ENCODE results near the gene VPS35.
A peak's percentile ranks its signal among the peaks of the same experiment; 100 is the strongest.
"Not testable (repeated sequence)": the region's sequence is repeated elsewhere in the genome, so short reads cannot be mapped to it uniquely, and the experiment has no call there.

VPS35 gene

DNA sequence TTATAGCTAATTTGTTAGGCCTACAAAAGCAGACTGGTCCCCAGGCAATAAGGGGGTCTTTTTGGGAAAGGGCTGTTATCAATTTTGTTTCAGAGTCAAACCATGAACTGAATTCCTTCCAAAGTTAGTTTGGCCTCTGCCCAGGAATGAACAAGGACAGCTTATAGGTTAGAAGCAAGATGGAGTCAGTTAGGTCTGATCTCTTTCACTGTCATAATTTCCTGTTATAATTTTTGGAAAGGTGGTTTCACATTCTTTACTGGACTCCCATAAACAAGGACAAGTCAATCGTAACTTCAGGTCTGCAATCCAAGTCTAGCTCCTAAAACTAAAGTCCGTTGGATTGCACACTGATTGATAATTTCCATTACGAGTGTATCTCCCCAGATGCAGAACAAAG lies 37.7 kb downstream of the VPS35 start:
- DNase-seq = no peak

DNA sequence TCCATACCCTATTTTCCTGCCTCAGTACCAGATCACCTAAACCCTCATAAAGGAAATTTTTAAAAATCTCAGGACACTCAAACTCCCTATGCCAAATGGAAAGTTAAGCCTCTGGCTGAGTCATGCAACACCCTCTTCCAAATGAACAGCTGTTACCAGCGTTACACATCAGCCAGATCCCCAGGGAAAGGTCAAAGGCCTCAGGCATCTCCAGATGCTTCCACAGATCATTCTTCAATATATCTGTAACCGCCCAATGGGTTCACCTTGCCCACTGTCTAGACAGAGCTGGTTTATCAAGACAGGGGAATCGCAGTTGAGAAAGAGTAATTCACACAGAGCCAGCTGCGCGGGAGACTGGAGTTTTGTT lies 38.7 kb downstream of the VPS35 start:
- no peak for DNase-seq

DNA sequence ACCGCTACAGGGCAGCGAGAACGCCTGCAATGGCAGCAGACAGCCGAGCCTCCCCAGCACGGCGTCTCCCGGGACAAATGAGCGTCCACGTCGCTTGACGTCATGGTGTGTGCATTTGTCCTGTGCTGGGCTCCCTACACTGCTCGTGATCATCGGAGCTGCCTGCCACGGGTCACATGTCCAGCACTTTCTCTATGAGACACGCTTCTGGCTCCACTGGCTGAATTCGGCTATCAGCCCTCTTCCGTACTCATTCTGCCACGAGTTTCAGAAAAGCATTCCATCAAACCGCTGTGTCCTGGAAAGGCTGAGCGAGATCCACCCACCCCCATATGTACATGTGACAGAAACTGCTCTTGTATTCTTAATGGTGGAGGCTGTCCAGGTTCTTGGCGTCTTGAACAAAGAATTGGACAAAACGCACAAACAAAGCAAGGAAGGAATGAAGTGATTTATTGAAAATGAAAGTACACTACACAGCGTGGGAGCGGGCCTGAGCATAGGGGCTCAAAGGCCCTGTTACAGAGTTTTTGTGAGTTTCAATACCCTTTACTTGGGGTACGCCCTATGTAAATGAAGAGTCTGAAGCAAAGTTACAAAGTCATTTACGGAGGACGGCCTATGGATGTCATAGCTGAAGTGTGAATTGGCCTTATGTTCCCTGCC lies 39.3 kb downstream of the VPS35 start:
- DNase-seq = no peak

DNA sequence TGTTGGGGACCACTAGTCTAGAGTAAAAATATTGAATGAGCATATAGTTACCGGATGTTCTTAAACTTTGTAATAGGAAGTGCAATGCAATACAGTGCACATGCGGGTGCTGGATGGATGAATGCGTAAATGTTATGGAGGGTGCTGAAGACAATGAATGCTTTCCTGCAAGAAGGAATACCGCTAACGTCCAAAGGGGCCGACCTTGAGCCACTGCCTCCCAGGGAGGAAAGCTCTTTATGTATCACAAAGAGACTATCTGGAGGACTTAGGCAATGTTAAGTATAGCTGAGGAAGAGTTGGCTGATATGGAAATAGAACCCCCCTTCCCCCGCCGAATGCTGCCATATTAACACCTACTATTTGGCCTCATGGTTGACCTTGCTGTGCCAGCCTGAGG lies 40.3 kb downstream of the VPS35 start:
- no peak for DNase-seq

DNA sequence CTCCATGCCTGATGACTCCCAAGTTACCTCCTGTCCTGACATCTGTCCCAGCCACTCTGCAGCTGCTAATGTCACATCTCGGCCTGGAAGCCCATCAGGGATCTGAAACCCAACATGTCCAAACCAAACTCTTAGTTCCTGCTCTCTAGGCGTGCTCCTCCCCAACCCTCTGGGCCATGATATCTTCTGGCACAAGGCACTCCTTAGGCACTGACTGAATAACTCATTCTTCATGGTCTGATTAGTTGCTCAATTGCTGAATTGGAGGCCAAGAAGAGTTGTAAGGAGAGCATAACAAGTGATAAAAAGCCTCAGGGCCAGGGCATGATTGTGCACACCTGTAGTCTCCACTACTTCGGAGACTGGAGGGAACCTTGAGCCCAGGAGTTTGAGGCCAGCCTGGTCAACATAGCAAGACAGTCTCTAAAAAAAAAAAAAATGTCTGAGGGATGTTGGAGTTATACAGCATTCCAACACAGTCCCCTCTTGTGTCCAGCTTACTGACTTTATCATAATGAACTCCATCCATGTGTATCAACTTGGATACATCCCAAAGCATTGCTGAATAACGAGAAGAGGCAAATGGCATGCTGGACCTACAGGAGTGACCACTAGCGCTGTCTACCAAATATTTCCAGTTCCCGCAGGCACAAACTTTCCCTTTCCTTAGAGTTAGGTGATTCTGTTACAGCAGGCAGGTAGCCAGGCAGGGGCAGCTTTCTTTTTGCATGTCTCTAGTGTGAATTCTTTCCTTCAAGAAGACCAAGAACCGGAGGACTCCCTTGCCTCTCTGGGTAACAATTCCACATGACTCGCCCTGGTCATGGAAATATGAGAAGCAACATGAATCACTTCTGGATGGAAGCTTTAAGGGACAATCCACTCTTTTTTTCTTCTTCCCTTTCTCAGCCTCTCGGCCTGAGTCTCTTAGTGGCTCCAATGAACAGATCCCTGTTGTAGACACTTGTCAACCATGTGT lies 49.7 kb downstream of the VPS35 start:
- DNase-seq = no peak

DNA sequence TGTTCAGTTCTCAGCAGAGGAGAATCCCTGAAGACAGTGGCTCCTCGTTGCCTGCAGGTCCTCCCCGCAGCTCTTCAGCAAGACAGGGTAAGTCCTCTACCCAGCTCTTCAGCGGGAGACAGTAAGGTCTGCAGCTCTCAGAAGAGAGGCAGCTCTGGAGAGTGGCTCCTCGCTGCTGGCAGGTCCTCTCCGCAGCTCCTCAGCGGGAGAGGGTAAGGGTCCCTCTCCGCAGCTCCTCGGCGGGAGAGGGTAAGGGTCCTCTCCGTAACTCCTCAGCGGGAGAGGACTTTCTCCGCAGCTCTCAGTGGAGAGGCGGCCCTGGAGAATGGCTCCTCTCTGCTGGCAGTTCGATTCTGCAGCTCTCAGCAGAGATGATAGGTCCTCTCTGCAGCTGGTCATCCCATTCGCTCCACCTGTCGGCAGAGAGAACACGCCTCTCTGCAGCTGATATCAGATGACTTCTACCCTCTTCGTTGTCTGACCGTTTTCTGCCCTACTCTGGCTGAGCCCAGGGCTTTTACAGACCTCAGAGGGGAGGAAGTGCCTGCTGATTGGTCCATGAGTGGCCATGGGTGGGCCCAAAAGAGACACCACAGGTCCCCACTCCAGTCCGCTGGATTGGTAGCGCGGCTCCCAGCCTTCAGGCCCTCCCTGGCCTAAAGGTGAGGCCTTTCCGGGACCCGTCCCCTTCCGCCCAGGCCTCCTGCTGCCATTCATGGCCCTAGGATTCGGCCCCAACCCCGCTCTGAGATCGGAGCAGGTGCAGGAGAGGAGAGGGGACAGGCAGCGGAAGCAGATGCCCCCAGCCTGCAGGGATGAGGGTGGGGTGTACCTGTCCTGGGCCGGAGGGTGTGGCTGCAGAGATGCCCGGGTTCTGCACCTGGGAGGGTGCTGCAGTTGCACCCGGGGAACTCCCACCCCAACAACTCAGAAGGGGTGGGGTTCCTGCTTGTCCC lies 55.9 kb downstream of the VPS35 start:
- DNase-seq = no peak

DNA sequence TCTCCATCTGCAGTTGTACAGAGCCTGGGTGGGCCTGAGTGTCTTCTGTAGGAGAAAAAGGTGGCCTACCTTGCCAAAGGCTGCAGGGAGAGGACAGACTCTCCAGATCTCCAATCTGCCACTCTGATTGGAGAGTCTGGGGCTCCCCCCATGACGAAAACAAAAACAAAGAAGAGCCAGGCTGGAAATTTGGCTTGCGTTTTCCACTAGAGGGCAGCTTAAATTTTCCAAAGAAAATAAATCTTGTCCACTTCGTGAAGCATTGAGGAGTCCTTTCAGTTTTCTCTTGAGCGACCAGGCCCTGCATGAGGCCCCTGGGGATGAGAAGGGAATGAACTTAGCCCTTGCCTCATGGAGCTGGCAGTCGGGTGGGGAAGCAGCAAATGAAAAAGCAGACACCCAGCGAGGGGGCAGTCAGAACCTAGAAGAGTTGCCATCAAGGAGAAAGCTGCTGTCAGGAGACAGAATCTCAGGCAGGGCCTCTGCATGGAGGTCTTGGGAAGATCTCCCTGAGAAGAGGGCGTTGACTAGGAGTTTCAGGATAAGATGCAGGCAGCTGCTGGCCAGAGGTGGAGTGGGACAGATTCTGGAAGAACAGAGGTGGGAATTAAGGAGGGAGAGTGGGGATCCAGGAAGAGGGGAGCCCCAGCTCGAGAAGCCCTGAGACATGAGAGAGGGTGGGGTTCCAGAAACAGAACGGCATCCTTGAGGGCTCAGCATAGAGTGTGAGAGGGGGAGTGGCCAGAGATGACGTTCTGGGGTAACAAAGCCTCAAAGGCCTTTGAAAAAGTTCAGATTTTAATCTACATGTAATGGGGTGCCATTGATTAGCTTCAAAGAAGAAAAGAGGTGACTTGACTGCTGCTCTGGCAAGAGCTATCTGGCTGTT lies 59.4 kb downstream of the VPS35 start:
- DNase-seq = peak in 1 of 2 donors; percentile 36

DNA sequence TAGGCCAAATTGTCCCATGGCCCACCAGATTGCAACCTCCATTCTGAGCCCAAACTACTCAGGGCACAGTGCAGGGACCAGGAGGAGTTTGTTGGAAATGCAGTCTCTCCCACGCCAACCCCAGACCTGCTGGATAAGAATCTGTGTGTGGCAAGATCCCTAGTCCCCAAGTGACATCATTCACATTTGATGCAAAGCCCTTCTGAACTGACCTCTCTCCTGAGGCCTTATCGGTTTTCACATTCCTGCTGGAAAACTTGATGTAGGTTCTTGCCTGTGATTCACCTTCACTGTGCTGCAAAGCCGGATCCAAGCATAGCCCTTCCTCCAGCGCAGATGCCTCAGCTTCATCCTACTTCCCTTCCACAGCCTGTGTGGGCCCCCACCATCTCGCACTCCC lies 61.2 kb downstream of the VPS35 start:
- no peak for DNase-seq

DNA sequence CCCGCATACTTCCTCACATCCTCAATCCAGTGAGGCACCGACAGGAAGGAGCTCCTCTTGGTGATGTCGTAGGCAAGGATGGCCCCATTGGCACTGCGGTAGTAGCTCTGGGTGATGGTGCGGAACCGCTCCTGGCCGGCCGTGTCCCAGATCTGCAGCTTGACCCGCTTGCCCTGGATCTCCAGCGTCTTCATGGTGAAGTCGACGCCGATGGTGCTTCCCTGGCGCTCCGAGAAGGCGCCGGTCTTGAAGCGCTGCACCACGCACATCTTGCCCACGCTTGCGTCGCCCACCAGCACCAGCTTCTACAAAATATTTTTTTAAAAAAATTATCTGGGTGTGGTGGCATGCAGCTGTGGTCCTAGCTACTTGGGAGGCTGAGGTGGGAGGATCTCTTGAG lies 62.3 kb downstream of the VPS35 start:
- DNase-seq = not testable (repeated sequence)

DNA sequence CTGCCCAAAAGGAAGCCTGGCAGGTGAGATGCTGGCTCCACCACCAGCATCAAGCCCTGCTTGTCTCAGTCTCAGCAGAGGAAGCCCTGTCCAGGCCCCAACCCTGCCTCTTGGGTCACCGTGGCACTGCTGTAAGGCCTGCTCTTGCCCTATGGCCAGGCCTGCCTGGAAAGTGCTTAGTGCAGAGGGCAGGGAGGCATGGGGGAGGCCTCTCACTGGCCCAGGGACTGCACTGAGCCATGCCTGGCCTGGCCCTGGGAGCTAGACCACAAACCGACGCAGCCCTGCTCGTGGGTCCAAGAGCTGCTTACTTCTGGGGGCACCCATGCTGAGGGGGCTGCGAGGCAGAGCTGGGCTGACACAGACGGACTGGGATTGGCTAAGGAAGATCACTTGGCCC lies 64.1 kb downstream of the VPS35 start:
- DNase-seq = not testable (repeated sequence)

DNA sequence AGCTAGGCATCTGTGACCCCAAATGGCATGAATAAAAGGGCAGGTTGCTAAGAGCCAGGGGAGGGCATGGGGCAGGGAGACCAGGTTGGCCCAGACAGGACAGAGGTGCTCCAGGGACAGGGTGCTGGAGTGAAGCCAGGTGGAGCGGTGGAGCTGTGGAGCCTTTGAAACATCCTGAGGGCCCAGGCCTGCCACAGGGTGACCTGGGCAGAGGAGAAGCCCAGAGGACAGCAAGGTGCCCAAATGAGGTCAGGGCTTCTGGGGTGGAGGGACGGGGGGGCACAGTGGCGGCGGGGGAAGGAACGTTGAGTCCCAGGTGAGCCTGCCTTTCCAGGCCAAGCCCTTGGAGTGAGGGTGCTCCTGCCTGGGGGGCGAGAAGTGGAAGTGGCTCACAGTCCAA lies 65.3 kb downstream of the VPS35 start:
- not testable (repeated sequence) for DNase-seq

DNA sequence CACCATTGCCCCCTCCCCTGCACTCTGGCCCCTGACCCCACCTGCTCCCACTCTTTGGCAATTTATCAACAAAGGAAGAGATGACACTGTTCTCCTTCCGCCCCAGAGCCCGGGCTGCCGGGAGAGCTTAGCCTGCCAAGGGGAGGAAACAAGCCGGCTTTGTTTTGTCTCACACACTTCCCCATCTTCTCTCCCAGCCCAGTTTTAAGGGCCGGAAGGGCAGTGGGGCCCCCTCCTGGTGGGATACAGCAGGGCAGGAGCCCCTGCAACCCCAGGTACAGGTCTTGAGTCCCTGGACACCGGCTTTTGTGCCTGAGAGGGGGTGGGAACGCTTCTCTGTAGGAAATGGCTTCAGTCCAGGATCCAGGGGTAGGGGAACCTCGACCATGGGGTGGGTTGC lies 65.7 kb downstream of the VPS35 start:
- DNase-seq = not testable (repeated sequence)

DNA sequence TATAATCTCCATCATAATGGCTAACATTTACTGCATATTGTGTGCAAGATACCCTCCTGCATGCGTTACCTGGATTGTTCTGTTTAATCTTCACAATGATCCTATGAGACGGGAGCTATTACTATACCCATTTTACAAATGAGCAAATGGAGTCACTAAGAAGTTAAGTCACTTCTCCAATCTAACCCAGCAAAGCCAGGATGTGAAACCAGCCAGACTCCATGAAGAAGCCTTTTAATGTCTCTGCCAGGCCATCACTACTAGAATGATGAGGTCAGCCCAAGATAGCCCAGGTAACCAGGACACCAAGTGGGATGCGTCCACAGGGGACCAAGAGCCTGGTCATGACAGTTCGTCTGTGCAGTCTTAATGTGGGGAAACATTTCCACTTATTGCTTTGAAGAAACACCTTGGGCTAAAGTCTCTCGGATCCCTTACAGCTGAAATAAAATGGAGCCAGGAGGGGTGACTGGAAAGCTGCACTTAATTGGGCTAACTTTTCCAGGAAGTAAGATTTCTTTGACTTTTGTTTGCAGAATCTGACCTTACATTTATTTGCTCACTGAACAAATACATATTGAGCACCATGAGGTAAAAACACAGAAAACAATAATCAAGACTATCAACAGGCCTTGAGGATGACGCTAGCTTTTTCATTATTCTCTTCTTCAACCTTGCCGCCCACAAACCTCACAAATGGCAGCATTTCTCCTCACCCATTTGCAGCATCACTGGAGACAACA lies 66.9 kb downstream of the VPS35 start:
- DNase-seq = peak in 1 of 2 donors; percentile 4

DNA sequence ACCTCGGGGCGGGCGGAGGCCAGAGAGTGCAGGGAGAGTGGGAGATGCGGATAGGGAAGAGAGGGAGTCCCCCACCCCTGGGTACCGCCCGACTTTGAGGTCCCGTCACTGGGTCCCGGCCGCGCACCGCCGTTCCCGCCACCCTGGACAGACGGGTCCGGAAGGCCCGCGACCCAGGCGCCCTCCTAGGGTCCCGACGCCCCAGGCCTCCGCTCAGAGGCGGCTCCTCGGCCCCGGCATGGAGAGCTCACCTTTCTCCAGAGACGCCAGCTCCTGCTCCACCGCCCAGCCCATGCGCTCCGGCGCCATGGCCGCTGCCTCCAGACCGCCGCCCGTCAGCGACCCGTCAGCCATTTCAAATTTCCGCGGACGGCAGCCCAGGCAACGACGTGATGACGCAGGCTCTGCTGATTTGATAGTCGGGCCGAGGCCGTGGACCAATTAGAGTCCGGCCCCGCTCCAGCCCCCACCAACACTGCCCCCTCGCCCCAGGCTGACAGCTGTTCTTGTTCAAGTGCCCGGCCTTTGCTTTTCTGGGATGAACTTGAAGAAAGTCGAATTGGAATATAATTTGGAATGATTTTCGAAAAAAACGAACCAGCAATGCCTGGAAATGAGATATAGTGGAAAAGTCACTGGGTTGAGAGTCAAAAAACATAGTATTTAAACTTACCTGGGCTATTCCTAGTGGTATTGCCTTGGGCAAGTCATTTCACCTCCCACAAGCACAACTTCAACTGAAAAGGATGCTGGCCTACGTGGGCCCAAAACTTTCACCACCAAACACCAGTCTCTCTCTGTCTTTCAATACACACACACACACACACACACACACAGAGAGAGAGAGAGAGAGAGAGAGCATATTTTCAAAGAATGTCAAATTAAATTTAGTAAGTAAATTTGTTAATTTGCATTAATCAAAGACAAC lies 67.7 kb downstream of the VPS35 start, which contains the start of gene SHCBP1:
TSS of gene SHCBP1 (minus strand) at position 374 of the 928 bp plus-strand sequence. CDS start at position 354, 20 bp downstream.
- DNase-seq = peak; percentile 77 to 83

DNA sequence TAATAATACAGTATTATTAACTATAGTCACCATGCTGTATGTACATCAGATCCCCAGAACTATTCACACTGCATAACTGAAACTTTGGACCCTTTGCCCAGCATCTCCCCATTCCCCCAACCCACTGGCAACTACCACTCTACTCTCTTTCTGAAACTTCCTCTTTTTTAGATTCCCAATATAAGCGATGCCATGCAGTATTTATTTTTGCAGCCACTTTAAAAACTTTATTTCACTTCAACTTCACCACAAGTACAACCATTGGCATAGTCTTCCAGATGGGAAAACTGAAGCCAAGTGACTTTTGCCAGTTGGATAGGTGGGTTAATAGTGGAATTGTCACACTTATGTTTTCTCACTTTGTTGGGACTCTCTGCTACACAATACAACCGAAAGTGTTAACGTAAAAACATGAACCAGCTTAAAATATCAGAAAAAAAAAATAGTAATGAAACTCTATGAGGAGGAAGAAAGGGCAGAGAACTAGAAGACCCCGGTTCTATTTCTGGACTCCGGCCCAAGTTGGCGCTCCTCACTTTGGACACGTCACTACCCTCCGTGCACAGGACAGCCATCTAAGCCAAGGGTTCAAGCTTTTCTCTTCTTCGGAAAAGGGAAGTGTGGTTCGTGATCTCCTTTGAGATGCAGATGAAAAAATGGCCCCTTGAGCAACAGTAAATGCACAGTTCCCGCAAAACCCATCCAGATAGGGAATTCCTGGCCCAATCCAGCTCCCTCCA lies 68.5 kb downstream of the VPS35 start:
- peak in 1 of 2 donors; percentile 14 for DNase-seq

DNA sequence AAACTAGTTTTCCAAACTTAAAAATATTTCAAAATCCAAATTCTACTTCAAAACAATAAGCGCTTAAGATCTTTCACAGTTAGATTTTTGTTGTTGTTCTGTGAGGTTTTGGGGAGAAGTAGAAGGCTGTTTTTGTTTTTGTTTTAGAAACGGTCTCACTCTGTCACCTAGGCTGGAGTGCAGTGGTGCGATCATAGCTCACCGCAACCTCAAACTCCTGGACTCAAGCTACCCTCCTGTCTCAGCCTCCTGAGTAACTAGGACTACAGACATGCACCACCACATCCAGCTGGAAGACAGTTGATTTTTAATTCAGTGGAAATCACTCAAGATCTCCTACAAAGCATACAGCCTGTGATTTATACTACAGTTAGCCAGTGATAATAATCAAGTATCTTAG lies 70.5 kb downstream of the VPS35 start:
- DNase-seq = no peak

DNA sequence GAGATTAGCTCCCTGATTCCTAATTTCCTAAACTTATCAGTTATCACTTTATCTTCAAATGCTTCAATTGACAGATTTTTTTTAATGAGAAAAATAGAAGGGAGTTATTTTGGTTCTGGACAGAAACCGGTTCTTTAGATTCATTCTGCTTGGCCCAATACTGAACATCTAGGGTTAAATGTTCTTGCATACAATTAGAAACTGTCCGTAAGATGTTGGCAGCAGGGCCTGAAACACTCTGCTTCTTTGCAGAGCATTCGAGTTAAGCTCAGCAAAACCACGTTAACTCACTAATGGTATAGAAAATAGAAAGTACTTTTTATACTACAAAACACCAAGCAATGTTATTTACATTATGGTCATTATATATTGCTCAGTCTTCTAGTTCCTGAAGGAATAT lies 75.0 kb downstream of the VPS35 start:
- DNase-seq = no peak

DNA sequence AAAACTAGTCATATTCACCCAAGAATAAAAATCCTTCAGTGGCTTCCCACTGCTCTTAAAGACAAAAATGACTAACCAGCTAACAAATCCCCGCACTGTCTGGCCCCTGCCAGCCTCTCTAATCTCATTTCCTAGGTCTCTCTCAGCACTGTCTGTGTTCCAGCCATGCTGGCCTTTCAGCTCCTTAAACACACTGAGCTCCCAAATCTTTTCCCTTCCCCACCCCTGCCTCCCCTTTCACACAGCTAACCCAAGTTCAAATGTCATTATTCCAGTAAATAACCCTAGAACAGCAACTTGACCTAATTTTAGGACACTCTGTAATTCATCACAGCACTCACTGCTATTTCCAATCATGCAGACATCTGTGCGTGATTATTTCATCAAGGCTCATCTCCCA lies 75.6 kb downstream of the VPS35 start:
- DNase-seq = no peak

DNA sequence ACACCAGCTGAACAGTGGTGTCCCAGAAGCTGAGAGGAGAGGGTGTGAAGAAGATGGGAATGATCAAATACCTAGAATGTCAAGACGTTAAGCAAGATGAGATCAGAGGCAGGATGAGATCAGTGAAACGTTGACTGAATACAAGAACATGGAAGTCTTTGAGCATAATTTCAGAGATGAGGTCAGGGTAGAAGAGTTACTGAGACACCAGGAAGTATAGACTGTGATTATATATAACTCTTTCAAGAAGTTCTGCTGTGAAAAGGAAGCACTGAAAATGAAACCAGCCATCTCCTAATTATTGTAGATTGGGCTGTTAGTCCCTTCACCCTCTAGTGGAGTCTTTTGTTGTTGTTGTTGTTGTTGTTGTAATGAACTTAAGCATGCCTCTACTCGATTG lies 76.9 kb downstream of the VPS35 start:
- peak in 1 of 2 donors; percentile 3 for DNase-seq

Data from inflammatory macrophage treated with lipopolysaccharide for 1 hour (primary cell).